NK-92 (cell line): ENCODE measurements around the gene YLPM1.

Source experiments
- DNase-seq: peaks from one replicate; lab custom pipeline; 2025; ENCODE audit not compliant: unreplicated experiment; lab: John Stamatoyannopoulos, UW

YLPM1 gene

DNA sequence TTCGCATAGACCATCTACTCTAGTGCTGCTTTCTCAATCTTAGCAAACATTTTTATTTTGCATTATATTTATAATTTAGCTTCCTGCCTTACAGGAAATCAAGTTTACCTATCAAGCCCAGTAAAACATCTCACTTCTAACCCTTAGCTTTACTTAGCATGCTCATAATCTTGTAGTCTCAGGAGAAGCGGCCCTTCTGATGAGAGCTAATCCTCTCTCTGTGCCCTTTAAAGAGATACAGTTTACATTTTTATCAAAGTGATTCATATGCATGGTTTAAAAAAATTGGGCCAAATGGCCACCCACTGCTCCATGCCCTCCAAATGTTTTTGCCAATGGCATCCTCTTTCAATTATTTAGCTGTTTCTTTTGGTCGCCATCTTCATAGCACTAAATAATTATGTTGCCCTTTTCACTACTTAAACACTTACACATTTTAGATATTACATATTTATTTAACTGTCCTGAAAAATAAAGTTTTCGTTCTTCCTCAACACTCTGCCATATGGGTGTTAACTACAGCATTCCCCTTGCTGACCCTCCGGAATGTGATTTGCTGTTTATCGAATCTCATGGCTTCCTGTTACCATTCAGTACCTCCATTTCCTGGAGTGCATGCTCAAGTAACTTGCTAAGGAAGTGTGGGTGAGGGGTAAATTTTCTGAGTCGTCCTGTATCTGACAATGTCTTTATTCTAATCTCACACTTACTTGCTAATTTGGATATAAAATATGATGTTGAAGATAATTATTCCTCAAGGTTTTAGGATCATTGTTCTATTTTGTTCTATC is 29.3 kb downstream of the YLPM1 start:
- DNase-seq: no peak

- no peak for DNase-seq
These were observed 30.5 kb downstream of the YLPM1 start for GRCh38 chr14:74793506-74794155.

GRCh38 chr14:74794947-74795346 is 31.8 kb downstream of the YLPM1 start:
- no peak for DNase-seq

DNA sequence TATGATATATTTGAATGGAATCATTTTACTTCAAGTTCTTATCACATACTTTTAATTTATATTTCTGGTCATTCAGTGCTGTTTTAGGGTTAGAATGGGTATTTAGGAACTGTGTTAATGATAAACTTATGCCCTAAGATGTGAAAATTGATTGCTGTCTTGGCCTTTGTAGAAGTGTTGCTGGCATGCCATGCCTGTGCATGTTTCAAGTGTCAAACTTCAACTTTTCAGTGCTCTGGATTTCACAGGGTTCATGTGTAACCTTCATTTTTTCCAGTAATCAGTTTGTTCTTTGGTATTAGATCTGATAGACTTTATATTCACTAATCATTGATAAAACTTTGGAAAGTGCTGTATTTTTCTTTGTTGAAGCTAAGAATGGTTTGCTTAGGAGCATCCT is 36.6 kb downstream of the YLPM1 start:
- DNase-seq: no peak

- DNase-seq: no peak
These were observed 37.7 kb downstream of the YLPM1 start for GRCh38 chr14:74800780-74801179.

DNA sequence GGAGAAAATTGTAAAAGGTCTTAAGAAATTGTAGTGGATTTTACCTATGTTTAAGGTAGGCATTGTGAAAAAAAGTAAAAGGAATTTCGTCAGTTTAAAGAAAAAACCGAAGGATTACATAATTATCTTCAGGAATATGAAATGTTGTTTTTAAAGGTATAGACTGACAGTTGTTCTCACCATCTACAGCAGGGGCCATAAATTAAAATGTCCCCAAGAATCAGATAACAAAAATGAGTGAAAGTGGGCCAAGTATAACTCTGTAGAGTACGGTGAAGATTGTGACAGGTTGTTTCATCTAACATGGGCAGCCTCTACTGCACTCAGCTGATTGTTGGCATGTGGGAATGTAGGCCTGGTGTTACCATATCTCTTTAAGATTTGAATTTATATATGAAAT is 38.3 kb downstream of the YLPM1 start:
- DNase-seq: no peak

GRCh38 chr14:74804219-74804825 is 41.2 kb downstream of the YLPM1 start:
- no peak for DNase-seq

DNA sequence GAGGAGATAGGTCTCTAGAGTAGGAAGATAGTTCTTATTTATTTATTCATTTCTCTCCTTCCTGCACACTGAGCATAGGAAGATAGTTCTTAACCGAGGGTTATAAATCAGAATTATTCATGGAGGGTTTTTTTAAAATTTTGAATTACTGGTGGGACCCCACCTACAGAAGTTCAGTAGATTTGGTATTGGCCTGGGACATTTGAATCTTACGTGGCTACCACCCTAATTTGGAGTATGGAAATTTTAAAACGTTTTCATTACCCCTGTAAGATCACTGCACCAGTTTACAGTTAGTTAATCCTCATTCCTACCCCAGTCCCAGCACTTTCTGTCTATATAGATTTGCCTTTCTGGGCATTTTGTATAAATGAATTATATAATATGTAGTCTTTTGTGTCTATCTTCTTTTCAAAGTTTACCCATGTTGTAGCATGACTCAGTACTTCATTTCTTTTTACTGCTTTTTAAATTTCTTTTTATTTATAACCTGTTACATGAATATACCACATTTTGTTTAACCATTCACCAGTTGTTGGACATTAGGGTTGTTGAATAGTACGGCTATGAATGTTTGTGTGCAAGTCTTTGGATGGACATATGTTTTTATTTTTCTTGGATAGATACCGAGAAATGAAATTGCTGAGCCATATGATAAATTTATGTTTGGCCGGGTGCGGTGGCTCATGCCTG is 44.9 kb downstream of the YLPM1 start:
- DNase-seq: no peak

- no peak for DNase-seq
These were observed 53.0 kb downstream of the YLPM1 start for GRCh38 chr14:74816124-74816523.

DNA sequence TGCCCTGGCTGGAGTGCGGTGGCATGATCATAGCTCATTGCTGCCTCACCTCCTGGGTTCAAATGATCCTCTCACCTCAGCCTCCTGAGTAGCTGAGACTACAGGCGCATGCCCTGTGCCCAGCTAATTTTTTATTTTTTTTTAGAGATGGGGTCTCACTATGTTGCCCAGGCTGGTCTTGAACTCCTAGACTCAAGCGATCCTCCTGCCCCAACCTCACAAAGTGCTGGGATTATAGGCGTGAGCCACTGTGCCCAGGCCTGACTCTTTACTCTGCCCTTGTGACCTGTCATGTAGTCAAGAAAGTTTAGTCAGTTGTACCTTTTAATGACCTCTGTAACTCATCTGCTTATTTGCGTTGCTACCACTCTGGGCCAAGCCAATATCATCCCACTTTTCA is 57.2 kb downstream of the YLPM1 start:
- no peak for DNase-seq

DNA sequence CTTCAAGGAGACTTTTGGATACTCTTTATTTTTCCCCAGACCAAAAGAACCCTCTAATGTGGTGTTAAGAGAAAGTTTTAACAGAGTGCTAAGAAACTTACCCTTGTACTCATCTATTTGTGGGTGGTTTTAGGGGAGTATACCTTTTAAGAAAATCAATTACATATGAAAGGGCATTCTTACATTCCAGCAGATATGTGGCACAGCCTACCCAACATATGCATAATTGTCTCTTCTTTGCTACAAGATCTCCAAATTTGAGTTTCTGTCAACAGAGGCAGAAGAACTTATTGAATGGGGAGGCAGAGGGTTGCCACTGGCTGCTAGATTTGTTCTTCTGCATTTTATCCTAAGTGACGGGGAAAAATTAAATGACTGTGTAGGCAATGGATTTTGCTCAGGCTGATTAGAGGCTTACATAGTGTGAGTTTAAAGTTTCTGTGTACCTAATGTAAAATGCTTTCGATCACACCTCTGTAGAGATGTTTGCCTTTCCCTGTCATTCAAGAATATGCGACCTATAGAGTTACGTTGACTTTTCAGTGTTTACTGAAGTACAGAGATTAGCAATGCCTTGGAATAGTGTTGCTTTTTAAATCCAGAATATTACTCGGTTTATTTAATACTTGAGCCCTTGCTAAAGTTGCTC is 58.3 kb downstream of the YLPM1 start:
- DNase-seq: no peak

- no peak for DNase-seq
These were observed 61.9 kb downstream of the YLPM1 start for GRCh38 chr14:74824997-74825396.

- no peak for DNase-seq
These were observed 63.5 kb downstream of the YLPM1 start for GRCh38 chr14:74826574-74826973.

DNA sequence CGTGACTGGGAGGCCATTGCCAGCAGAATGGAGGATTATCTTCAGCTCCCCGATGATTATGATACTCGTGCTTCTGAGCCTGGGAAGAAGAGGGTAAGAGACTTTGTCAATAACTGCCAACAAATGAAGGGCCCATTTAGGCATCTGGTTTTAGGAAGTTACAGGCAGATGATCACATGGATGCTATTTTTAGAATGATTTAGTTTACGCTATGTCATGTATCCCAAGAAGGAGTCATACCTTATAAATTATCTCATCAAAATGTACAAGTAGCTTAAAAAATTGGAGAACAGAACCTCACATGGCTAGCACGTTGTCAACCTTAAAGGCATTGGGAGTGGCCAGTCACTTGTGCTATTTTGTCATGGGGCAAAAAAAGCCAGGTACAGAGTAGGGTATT is 66.1 kb downstream of the YLPM1 start:
- no peak for DNase-seq

DNA sequence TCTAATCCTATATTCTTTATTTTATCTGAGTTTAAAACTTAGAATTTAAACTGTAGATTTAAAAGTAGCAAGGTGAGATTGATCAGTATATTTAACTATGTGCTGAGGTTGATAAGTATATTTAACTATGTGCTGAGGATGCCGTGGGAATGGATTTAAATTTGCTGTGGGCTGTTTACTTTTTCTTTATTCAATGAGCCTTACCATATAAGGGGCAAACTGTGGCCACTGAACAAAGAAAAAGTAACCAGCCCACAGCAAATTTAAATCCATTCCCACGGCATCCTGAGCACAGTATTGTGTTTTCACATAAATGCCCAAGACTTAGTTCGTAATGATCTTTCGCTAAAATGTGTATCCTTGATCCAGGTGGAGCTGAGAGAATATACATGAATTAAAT is 69.7 kb downstream of the YLPM1 start:
- no peak for DNase-seq

DNA sequence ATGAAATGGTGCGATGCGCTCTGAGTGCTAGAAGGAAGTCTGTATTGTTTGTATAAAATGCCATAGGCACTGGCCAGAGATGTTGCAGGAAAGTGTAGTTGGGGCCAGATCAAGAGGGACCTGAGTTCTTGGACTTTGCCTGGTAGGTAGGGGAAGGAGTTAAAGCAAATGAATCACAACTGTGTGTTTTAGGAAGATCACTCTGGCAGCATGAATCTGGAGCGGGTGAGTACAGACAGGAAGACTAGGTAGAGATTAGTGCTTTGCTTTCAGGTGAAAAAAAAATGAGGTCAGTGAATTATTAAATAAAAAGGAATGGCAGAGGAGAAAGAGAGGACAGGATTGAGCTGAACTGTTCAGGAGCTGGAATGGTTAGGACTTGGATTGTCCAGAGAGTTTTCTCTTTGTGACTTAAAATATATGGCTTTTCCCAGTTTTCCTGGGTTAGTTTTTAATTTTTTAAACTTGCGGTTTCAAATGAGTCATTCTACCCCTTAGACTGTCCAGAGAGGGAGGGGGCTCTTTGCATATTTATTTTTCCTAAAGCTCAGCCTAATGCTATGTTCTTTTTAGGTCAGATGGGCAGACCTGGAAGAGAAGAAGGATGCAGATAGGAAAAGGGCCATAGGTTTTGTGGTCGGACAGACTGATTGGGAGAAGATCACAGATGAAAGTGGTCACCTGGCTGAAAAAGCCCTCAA is 71.7 kb downstream of the YLPM1 start:
- DNase-seq: no peak

- no peak for DNase-seq
These were observed 72.6 kb downstream of the YLPM1 start for GRCh38 chr14:74835645-74836250.

DNA sequence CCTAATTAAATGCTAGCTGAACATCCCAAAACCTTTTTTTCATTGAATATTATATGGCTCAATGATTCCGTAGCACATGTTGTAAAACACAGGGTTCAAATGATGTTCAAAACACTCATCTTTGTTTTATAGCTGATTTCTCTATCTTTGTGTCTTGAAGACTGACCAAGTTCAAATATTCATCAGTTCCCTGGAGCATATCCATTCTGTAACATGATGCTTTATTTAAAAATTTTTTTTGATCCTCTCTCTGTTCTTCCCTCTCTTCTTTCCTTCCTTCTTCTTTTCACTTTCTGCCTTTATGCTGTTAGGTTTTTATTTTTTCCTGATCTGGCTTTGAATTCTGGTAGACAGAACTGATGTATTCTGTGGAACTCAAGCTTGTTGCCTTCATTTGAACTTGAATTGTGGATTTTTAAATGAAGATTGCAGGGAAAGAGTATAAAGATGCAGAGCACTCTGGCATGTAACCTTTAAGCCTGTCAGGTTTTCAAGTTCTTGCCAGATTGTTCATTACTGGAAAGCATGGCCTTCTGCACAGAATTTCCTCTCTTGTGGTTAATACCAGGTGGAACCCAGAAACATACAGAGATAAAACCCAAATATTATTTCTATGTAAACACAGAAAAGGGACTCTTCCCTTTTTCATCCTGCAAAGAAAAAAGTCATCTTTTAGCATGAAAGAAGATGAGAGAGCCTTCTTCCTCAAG is 73.3 kb downstream of the YLPM1 start:
- no peak for DNase-seq

DNA sequence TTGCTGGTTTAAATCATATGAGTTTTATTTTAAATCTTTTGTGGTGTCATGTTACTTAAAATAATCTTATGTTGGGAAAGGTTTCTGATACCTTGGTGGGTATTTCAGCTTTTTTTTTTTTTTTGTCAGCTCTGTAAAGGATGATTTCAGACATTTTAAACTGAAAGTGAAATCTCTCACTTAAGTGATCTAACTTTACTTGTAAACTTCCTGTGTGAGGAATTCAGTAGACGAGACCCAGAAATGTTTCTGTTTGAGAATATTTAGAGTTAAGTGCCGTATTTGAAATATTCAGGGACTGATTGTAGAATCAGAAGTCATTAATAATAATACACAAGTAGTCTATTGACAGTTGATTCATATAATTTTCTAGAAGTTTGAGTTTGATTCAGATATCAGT is 75.0 kb downstream of the YLPM1 start:
- DNase-seq: no peak

DNA sequence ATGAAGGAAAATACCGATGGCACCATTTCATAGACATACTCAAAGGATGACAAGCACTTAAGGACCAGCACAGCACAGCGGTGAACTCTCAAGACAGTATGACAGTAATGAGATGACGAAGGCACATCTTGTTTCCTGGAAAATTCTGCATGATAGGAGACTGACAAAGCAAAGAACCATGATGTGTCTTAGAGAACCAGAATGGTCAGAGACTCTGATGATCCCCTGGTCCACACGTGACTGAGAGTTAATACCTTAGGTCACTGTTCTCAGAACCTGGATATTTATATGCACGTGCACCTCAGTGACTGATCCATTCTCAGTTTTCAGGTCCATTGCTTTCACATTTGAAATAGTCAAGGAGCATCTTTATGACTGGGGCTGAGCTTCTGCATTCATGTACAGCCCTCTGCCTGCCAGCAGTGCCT is 77.5 kb downstream of the YLPM1 start:
- no peak for DNase-seq
